ENCODE data around the gene DMD. TPM values are rescaled to one million over a fixed set of nuclear protein-coding genes. Genes with fewer than 3 reads are reported as not detected.

DMD gene
- total RNA-seq, 1 donor from 2014 or later, result 30.6 TPM

DNA sequence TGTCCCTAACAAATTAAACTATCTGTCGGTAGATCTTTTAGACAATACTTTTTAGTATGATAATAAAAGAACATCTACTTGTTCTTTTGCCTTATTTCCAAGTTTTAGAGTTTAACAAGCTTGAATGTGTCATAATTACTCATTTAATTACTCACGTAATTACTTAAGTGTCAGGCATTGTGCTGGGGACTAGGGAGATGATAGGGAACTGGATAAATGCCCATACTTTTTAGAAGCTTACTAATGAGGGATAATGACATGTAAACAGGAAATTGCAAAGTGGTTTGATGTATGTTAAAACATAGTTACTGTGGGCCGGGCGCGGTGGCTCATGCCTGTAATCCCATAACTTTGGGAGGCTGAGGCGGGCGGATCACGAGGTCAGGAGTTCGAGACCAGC, 158.3 kb downstream of the DMD start:
- no peaks in the 10 kb centered on the region for H3K9me3 ChIP-seq (ENCODE audit: low read depth)
- H2AFZ ChIP-seq (replicated peaks), result no peak overlapping the region
- H3K4me3 ChIP-seq, result no peak overlapping the region
- no peaks in the 10 kb centered on the region for H3K27me3 ChIP-seq
- H3K4me1 Mint-ChIP-seq, result no peaks in the 10 kb centered on the region
- H3K4me3 Mint-ChIP-seq, result no peak overlapping the region
- no peak overlapping the region for H3K27ac Mint-ChIP-seq
- no peaks in the 10 kb centered on the region for H3F3A ChIP-seq (ENCODE audit: low read depth)
- H3K4me1 ChIP-seq, result no peaks in the 10 kb centered on the region
- H3K9me3 Mint-ChIP-seq, result no peaks in the 10 kb centered on the region
- no peak for DNase-seq (ENCODE audit: low spot score)
- no peaks in the 10 kb centered on the region for H3K36me3 Mint-ChIP-seq
- no peaks in the 10 kb centered on the region for H3K27me3 Mint-ChIP-seq (ENCODE audit: insufficient read depth, low read depth)
- H3K36me3 ChIP-seq, result no peaks in the 10 kb centered on the region
- H4K20me1 ChIP-seq (ENCODE audit: low read depth), result no peaks in the 10 kb centered on the region
- TF ChIP-seq EZH2 (IDR thresholded peaks at IDR 0.05) (no peak), EZH2phosphoT487 (IDR thresholded peaks at IDR 0.05) (no peak), CTCF (IDR thresholded peaks at IDR 0.05) (no peak)
- no peak overlapping the region for H3K4me2 ChIP-seq
- H3K27ac ChIP-seq, result no peak overlapping the region
- H3K79me2 ChIP-seq (ENCODE audit: low read depth), result no peaks in the 10 kb centered on the region
- H3K9ac ChIP-seq, result no peak overlapping the region

- H3K4me1 Mint-ChIP-seq, result no peaks in the 10 kb centered on the region
- Histone ChIP-seq H3K4me1 (no peaks in the 10 kb centered on the region), H2AFZ (replicated peaks) (no peak overlapping the region), H4K20me1 (ENCODE audit: low read depth) (no peaks in the 10 kb centered on the region), H3K4me2 (no peak overlapping the region), H3K27ac (no peak overlapping the region), H3K79me2 (ENCODE audit: low read depth) (no peaks in the 10 kb centered on the region), H3F3A (ENCODE audit: low read depth) (no peaks in the 10 kb centered on the region), H3K9me3 (ENCODE audit: low read depth) (no peaks in the 10 kb centered on the region), H3K9ac (no peak overlapping the region), H3K36me3 (no peaks in the 10 kb centered on the region), H3K4me3 (no peak overlapping the region), H3K27me3 (no peaks in the 10 kb centered on the region)
- no peaks in the 10 kb centered on the region for H3K27me3 Mint-ChIP-seq (ENCODE audit: insufficient read depth, low read depth)
- no peak overlapping the region for H3K4me3 Mint-ChIP-seq
- DNase-seq (ENCODE audit: low spot score), result no peak
- no peaks in the 10 kb centered on the region for H3K9me3 Mint-ChIP-seq
- no peaks in the 10 kb centered on the region for H3K36me3 Mint-ChIP-seq
- H3K27ac Mint-ChIP-seq, result no peak overlapping the region
- TF ChIP-seq CTCF (IDR thresholded peaks at IDR 0.05), result no peak
- no peak for TF ChIP-seq EZH2phosphoT487 (IDR thresholded peaks at IDR 0.05)
- TF ChIP-seq EZH2 (IDR thresholded peaks at IDR 0.05), result no peak
Measured at GRCh38 chrX:33045882-33046281, 165.5 kb downstream of the DMD start.

DNA sequence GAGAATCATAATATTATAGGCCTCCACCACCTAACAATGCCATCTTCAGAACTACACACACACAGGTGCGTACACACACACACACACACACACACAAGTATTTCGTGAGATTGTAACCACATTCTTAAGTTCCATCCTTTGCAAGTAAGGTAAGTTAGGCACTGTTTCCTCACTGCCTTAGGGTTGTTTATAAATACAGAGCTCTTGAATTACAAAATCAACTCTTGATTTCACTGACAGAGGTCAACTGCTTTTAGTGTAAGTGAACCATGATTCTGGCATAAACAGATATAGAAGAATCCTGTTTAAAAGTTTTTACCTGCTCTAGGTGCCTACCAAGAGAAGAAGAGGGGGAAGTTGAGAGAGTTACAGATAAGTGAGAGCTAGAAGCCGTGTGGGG, 166.1 kb downstream of the DMD start:
- Histone ChIP-seq H3K4me2 (no peak overlapping the region), H3K79me2 (ENCODE audit: low read depth) (no peaks in the 10 kb centered on the region), H3K36me3 (no peaks in the 10 kb centered on the region), H2AFZ (replicated peaks) (no peak overlapping the region), H3K9me3 (ENCODE audit: low read depth) (no peaks in the 10 kb centered on the region), H3K4me1 (no peaks in the 10 kb centered on the region), H4K20me1 (ENCODE audit: low read depth) (no peaks in the 10 kb centered on the region), H3K4me3 (no peak overlapping the region), H3K27ac (no peak overlapping the region), H3K9ac (no peak overlapping the region), H3K27me3 (no peaks in the 10 kb centered on the region), H3F3A (ENCODE audit: low read depth) (no peaks in the 10 kb centered on the region)
- H3K4me1 Mint-ChIP-seq, result no peaks in the 10 kb centered on the region
- H3K9me3 Mint-ChIP-seq, result no peaks in the 10 kb centered on the region
- no peak overlapping the region for H3K4me3 Mint-ChIP-seq
- no peak overlapping the region for H3K27ac Mint-ChIP-seq
- TF ChIP-seq EZH2 (IDR thresholded peaks at IDR 0.05), result no peak
- TF ChIP-seq EZH2phosphoT487 (IDR thresholded peaks at IDR 0.05), result no peak
- no peak for TF ChIP-seq CTCF (IDR thresholded peaks at IDR 0.05)
- DNase-seq (ENCODE audit: low spot score), result no peak
- H3K36me3 Mint-ChIP-seq, result no peaks in the 10 kb centered on the region
- H3K27me3 Mint-ChIP-seq (ENCODE audit: insufficient read depth, low read depth), result no peaks in the 10 kb centered on the region

DNA sequence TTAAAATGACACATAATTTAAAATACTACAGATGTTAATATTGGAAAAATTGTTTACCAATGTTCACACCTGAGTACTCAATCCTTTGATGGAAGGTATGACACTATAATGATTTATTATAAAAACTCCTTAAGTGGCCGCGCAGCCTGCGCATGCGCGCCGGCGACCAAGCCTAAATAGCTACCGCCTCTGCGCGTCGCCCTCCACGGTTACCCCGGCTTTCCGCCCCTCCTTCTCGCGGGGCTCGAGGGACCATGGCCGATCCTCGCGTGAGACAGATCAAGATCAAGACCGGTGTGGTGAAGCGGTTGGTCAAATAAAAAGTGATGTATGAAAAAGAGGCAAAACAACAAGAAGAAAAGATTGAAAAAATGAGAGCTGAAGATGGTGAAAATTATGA, 170.2 kb downstream of the DMD start:
- Histone ChIP-seq H3K9ac (no peak overlapping the region), H3K27ac (no peak overlapping the region), H3K4me1 (no peaks in the 10 kb centered on the region), H3K27me3 (no peaks in the 10 kb centered on the region), H3K36me3 (no peaks in the 10 kb centered on the region), H3K9me3 (ENCODE audit: low read depth) (no peaks in the 10 kb centered on the region), H3K79me2 (ENCODE audit: low read depth) (no peaks in the 10 kb centered on the region), H3K4me2 (no peak overlapping the region), H2AFZ (replicated peaks) (no peak overlapping the region), H3K4me3 (no peak overlapping the region), H3F3A (ENCODE audit: low read depth) (no peaks in the 10 kb centered on the region), H4K20me1 (ENCODE audit: low read depth) (no peaks in the 10 kb centered on the region)
- Mint-ChIP-seq H3K4me3 (no peak overlapping the region), H3K36me3 (no peaks in the 10 kb centered on the region), H3K4me1 (no peaks in the 10 kb centered on the region), H3K9me3 (no peaks in the 10 kb centered on the region), H3K27me3 (ENCODE audit: insufficient read depth, low read depth) (peaks cover 2% of the 10 kb centered on the region), H3K27ac (no peak overlapping the region)
- DNase-seq (ENCODE audit: low spot score), result no peak
- no peak for TF ChIP-seq EZH2phosphoT487 (IDR thresholded peaks at IDR 0.05)
- no peak for TF ChIP-seq EZH2 (IDR thresholded peaks at IDR 0.05)
- no peak for TF ChIP-seq CTCF (IDR thresholded peaks at IDR 0.05)

Measured in neural progenitor cell (in vitro differentiated cells).